Caki2 (cell line): Measurements from ENCODE around the gene B4GALNT4. TPM values are rescaled to one million over a fixed set of nuclear protein-coding genes. Genes with fewer than 3 reads are reported as not detected.
"Not testable (repeated sequence)": the region's sequence is repeated elsewhere in the genome, so short reads cannot be mapped to it uniquely, and the experiment has no call there.

Source experiments
- DNase-seq: peaks from one replicate; pipeline ENCODE4 v3.0.0-alpha.2; 2015; ENCODE audit warnings: low read depth
- in situ Hi-C: cut with HindIII; loops from 2 replicates; pipeline ENCODE4 v1.10.0; 2016; ENCODE audit warnings: low sequenced_read_pairs, low pct_unique_long_range_greater_than_20kb, mixed read lengths
- total RNA-seq: library from RNA; depleted of rRNA; stranded (reverse); fragments of >200 nt; shearing (Covaris generic); gene quantifications from 2 replicates; pipeline ENCODE4 v1.2.3, GENCODE V29; 2014; ENCODE audit warnings: low replicate concordance

Gene B4GALNT4
- total RNA-seq, 1 experiment from 2014 or later: 61.5 TPM

- DNase-seq: no peak
- in situ Hi-C loops: no loop called here
Measured at GRCh38 chr11:384511-384910, 15.2 kb downstream of the B4GALNT4 start.

GRCh38 chr11:385594-386351 lies 16.5 kb downstream of the B4GALNT4 start:
- no peak for DNase-seq
- in situ Hi-C loops: no loop called here

GRCh38 chr11:386483-386882 lies 17.2 kb downstream of the B4GALNT4 start:
- no peak for DNase-seq
- in situ Hi-C loops: no loop called here

- in situ Hi-C loops: no loop called here
- no peak for DNase-seq
Measured at GRCh38 chr11:387193-387793, 18.0 kb downstream of the B4GALNT4 start.

GRCh38 chr11:389369-389768 lies 20.1 kb downstream of the B4GALNT4 start:
- in situ Hi-C loops, DNase-seq: not testable (repeated sequence)

- no peak for DNase-seq
- in situ Hi-C loops: no loop called here
Measured at GRCh38 chr11:390175-390574, 20.9 kb downstream of the B4GALNT4 start.

- in situ Hi-C loops: no loop called here
- no peak for DNase-seq
Measured at GRCh38 chr11:391117-392017, 22.1 kb downstream of the B4GALNT4 start.

GRCh38 chr11:392102-392777 lies 22.9 kb downstream of the B4GALNT4 start:
- in situ Hi-C loops: no loop called here
- no peak for DNase-seq

- in situ Hi-C loops: no loop called here
- peak; percentile 62 for DNase-seq
Measured at GRCh38 chr11:393219-394033, 24.1 kb downstream of the B4GALNT4 start.

GRCh38 chr11:394034-394857 lies 24.9 kb downstream of the B4GALNT4 start, which contains the start of gene PKP3:
TSS of gene PKP3 (plus strand) at chr11:394209. CDS start at chr11:394293, 84 bp downstream.
- in situ Hi-C loops: no loop called here
- DNase-seq: peak; percentile 75

- in situ Hi-C loops: no loop called here
- DNase-seq: peak; percentile 19
Measured at GRCh38 chr11:394858-395655, 25.8 kb downstream of the B4GALNT4 start.

GRCh38 chr11:395866-396265 lies 26.6 kb downstream of the B4GALNT4 start:
- DNase-seq: no peak
- in situ Hi-C loops: no loop called here

- in situ Hi-C loops: no loop called here
- peak; percentile 29 for DNase-seq
Measured at GRCh38 chr11:396511-396947, 27.2 kb downstream of the B4GALNT4 start.

- in situ Hi-C loops: no loop called here
- DNase-seq: peak; percentile 53
Measured at GRCh38 chr11:396948-397548, 27.7 kb downstream of the B4GALNT4 start.

GRCh38 chr11:398826-399225 lies 29.5 kb downstream of the B4GALNT4 start:
- DNase-seq: no peak
- in situ Hi-C loops: no loop called here
